K562 (cell line): Measurements from ENCODE around the gene PFKFB2. TPM values are rescaled to one million over a fixed set of nuclear protein-coding genes. Genes with fewer than 3 reads are reported as not detected.
A peak's percentile ranks its signal among the peaks of the same experiment; 100 is the strongest.

ENCODE experiments used
- AFF1 ChIP-seq, 2 experiments: fragments of 450-650 bp; IDR thresholded peaks; 2 replicates each; pipeline ENCODE4 v1.6.1; 2018; ENCODE audit warnings: mild to moderate bottlenecking in 2 of 2, low read depth in 1 of 2; ENCODE audit not compliant: partially characterized antibody in 2 of 2
- CEBPB ChIP-seq: fragments of 450-650 bp; IDR thresholded peaks from 2 replicates; pipeline ENCODE4 v1.6.1; 2016; ENCODE audit warnings: missing genetic modification characterization, missing compliant biosample characterization
- CREB3 ChIP-seq: fragments of 450-650 bp; conservative IDR thresholded peaks from 2 replicates; pipeline ENCODE4 v1.6.1; 2016; ENCODE audit warnings: missing genetic modification characterization, low read depth, mild to moderate bottlenecking, missing compliant biosample characterization, moderate library complexity
- MCM3 ChIP-seq: fragments of 450-650 bp; IDR thresholded peaks from 2 replicates; pipeline ENCODE4 v1.6.1; 2016
- MNT ChIP-seq, 2 experiments: fragments of 450-650 bp; conservative IDR thresholded peaks; 2 replicates each; pipeline ENCODE4 v1.6.1; 2017; ENCODE audit warnings: mild to moderate bottlenecking in 2 of 2, moderate library complexity in 2 of 2
- NR0B1 ChIP-seq: fragments of 450-650 bp; IDR thresholded peaks from one replicate; pipeline ENCODE4 v1.6.1; 2018; ENCODE audit warnings: mild to moderate bottlenecking, moderate library complexity; ENCODE audit not compliant: partially characterized antibody
- POLR2H ChIP-seq: IDR thresholded peaks from 2 replicates; pipeline ENCODE4 v1.6.1; 2016; ENCODE audit warnings: missing genetic modification characterization, low read depth, mild to moderate bottlenecking, control low read depth, missing compliant biosample characterization, moderate library complexity
- RNF2 ChIP-seq: sonication (generic); IDR thresholded peaks from 2 replicates; pipeline ENCODE4 v1.6.1; 2016
- SLC30A9 ChIP-seq: fragments of 250-450 bp; sonication (Bioruptor Pico); IDR thresholded peaks from 2 replicates; pipeline ENCODE4 v1.8.0; 2022; ENCODE audit warnings: mild to moderate bottlenecking, moderate library complexity
- ZBTB11 ChIP-seq, 3 experiments: fragments of 200-800 bp in 1 of 3; fragments of 250-450 bp in 1 of 3; fragments of 450-650 bp in 1 of 3; sonication (Bioruptor Pico) in 1 of 3; sonication (Bioruptor generic) in 1 of 3; formaldehyde crosslinking in 1 of 3; IDR thresholded peaks; 2 replicates each; pipeline versions ENCODE4 v1.6.1 to v1.8.0; 2016 to 2022; ENCODE audit warnings: mild to moderate bottlenecking in 2 of 3, missing genetic modification characterization in 2 of 3, missing compliant biosample characterization in 1 of 3, moderate library complexity in 1 of 3
- ZNF121 ChIP-seq: sonication (generic); formaldehyde crosslinking; conservative IDR thresholded peaks from 2 replicates; pipeline ENCODE4 v1.8.0; 2022; ENCODE audit warnings: missing genetic modification reagents
- ZNF449 ChIP-seq: fragments of 250-450 bp; sonication (Bioruptor Pico); IDR thresholded peaks from 2 replicates; pipeline ENCODE4 v1.8.0; 2022; ENCODE audit warnings: moderate library complexity, mild to moderate bottlenecking, inconsistent platforms
- polyA plus RNA-seq, 8 experiments: library from polyadenylated mRNA; depleted of rRNA in 4 of 8; stranded (reverse) in 5 of 8; unstranded in 3 of 8; fragments of >200 nt; fragmentation: Nextera tagmentation in 2 of 8; fragmentation: Illumina TruSeq in 1 of 8; extraction: Ambion mirVana in 2 of 8; extraction: Trizol in 1 of 8; gene quantifications; 2 replicates each; pipeline versions ENCODE4 v1.2.1 to v1.2.3, GENCODE V29; 2011 to 2014; ENCODE audit warnings: inconsistent platforms in 1 of 8, missing spikeins in 1 of 8
- total RNA-seq, 7 experiments: library from RNA; depleted of rRNA in 6 of 7; stranded (reverse); fragments of >200 nt in 6 of 7; fragmentation: Illumina TruSeq in 2 of 7; extraction: Trizol in 2 of 7; gene quantifications; 2 replicates each; pipeline versions ENCODE4 v1.2.1 to v1.2.3, GENCODE V29; 2011 to 2021; ENCODE audit warnings: low replicate concordance in 1 of 7

The PFKFB2 gene
- total and polyA plus RNA-seq, 9 of the 15 experiments (the other 6 are each of a cell fraction or from before 2014, with no cell fraction given): 6.9 to 26.0 (median 16.4) TPM

GRCh38 chr1:207047505-207047904, 5.6 kb upstream of the PFKFB2 start (continued):
- TF ChIP-seq AFF1 (IDR thresholded peaks at IDR 0.05; ENCODE audit: low read depth in 1 of 2, partially characterized antibody in 2 of 2) (peak in 1 of 2 experiments; percentile 40), ZNF449 (CRISPR knock-in tag) (no peak), POLR2H (tag) (0 out of 2 replicates have a peak, but pooled peaks have one; percentile 33), ZNF121 (CRISPR knock-in tag) (no peak), SLC30A9 (CRISPR knock-in tag) (no peak), RNF2 (no peak), CREB3 (tag) (no peak), ZBTB11 (CRISPR knock-in tag; IDR thresholded peaks at IDR 0.05) (no peak), MCM3 (no peak), MNT (conservative IDR thresholded peaks at IDR 0.05) (0 out of 4 replicates have a peak, but pooled peaks of 1 of the 2 experiments have one; percentile 11), NR0B1 (no peak), CEBPB (tag) (no peak)
